Measurements from ENCODE around the gene UBTF.

UBTF gene

GRCh38 chr17:44174427-44174826, 45.0 kb downstream of the UBTF start:
- no peak for DNase-seq (ENCODE audit: low read depth in 1 of 2, low spot score in 1 of 2)

- DNase-seq (ENCODE audit: low read depth in 1 of 2, low spot score in 1 of 2): no peak
These were observed 47.5 kb downstream of the UBTF start for GRCh38 chr17:44171931-44172455.

GRCh38 chr17:44170499-44171201, 48.8 kb downstream of the UBTF start, which contains the start of gene ASB16:
Gene ASB16 (plus strand): TSS chr17:44170704. CDS start chr17:44170790, 86 bp downstream.
- no peak for DNase-seq (ENCODE audit: low read depth in 1 of 2, low spot score in 1 of 2)

GRCh38 chr17:44170135-44170498, 49.4 kb downstream of the UBTF start:
- no peak for DNase-seq (ENCODE audit: low read depth in 1 of 2, low spot score in 1 of 2)

- no peak for DNase-seq (ENCODE audit: low read depth in 1 of 2, low spot score in 1 of 2)
These were observed 52.2 kb downstream of the UBTF start for GRCh38 chr17:44167181-44167861.

GRCh38 chr17:44164476-44164875, 55.0 kb downstream of the UBTF start:
- no peak for DNase-seq (ENCODE audit: low read depth in 1 of 2, low spot score in 1 of 2)

- no peak for DNase-seq (ENCODE audit: low read depth in 1 of 2, low spot score in 1 of 2)
These were observed 59.8 kb downstream of the UBTF start for GRCh38 chr17:44159519-44160210.

- DNase-seq (ENCODE audit: low read depth in 1 of 2, low spot score in 1 of 2): no peak
These were observed 64.0 kb downstream of the UBTF start for GRCh38 chr17:44155488-44155887.
